ENCODE data around the gene HMG20B.

The HMG20B gene

GRCh38 chr19:3548606-3549005 lies 24.1 kb upstream of the HMG20B start:
- Histone ChIP-seq H3K4me3 (ENCODE audit: low read length) (no peak overlapping the region), H3K79me2 (ENCODE audit: low read length) (peaks cover 4% of the 10 kb centered on the region; the same call in 1 of the 2 replicates), H4K20me1 (ENCODE audit: insufficient read depth, low read length) (no peaks in the 10 kb centered on the region), H3K9me2 (replicated peaks; ENCODE audit: insufficient read depth, low read length) (no peaks in the 10 kb centered on the region), H2AFZ (ENCODE audit: low read length) (no peak overlapping the region), H3K27me3 (replicated peaks; ENCODE audit: insufficient read depth, low read length) (no peaks in the 10 kb centered on the region), H3K4me1 (ENCODE audit: low read length) (peaks cover 7% of the 10 kb centered on the region; the same call in 1 of the 2 replicates), H3F3A (ENCODE audit: insufficient read depth, low read length) (no peaks in the 10 kb centered on the region; the same call in 1 of the 2 replicates), H3K9ac (ENCODE audit: low read length) (no peak overlapping the region), H3K4me2 (ENCODE audit: low read depth, low read length) (no peak overlapping the region), H3K9me3 (replicated peaks; ENCODE audit: insufficient read depth, low read length) (no peaks in the 10 kb centered on the region), H3K36me3 (replicated peaks; ENCODE audit: insufficient read depth, low read length) (no peaks in the 10 kb centered on the region), H3K27ac (ENCODE audit: low read length) (no peak overlapping the region)
- no peak for DNase-seq
- TF ChIP-seq CTCF (IDR thresholded peaks at IDR 0.05; ENCODE audit: low read length) (no peak), EZH2phosphoT487 (IDR thresholded peaks at IDR 0.05; ENCODE audit: low read length) (no peak), EZH2 (optimal IDR thresholded peaks at IDR 0.05; ENCODE audit: low read depth, low read length) (no peak)

GRCh38 chr19:3549816-3550215 lies 22.9 kb upstream of the HMG20B start:
- H4K20me1 ChIP-seq (ENCODE audit: insufficient read depth, low read length), result no peaks in the 10 kb centered on the region
- peaks cover 7% of the 10 kb centered on the region; the same call in 1 of the 2 replicates for H3K4me1 ChIP-seq (ENCODE audit: low read length)
- H2AFZ ChIP-seq (ENCODE audit: low read length), result no peak overlapping the region
- peaks cover 8% of the 10 kb centered on the region for H3K79me2 ChIP-seq (ENCODE audit: low read length)
- no peaks in the 10 kb centered on the region for H3K9me2 ChIP-seq (replicated peaks; ENCODE audit: insufficient read depth, low read length)
- H3K4me3 ChIP-seq (ENCODE audit: low read length), result no peak overlapping the region
- no peak for DNase-seq
- H3F3A ChIP-seq (ENCODE audit: insufficient read depth, low read length), result no peaks in the 10 kb centered on the region; the same call in 1 of the 2 replicates
- no peaks in the 10 kb centered on the region for H3K9me3 ChIP-seq (replicated peaks; ENCODE audit: insufficient read depth, low read length)
- H3K4me2 ChIP-seq (ENCODE audit: low read depth, low read length), result no peak overlapping the region
- no peaks in the 10 kb centered on the region for H3K36me3 ChIP-seq (replicated peaks; ENCODE audit: insufficient read depth, low read length)
- TF ChIP-seq EZH2 (optimal IDR thresholded peaks at IDR 0.05; ENCODE audit: low read depth, low read length) (no peak), CTCF (IDR thresholded peaks at IDR 0.05; ENCODE audit: low read length) (no peak), EZH2phosphoT487 (IDR thresholded peaks at IDR 0.05; ENCODE audit: low read length) (no peak)
- H3K27ac ChIP-seq (ENCODE audit: low read length), result no peak overlapping the region
- H3K27me3 ChIP-seq (replicated peaks; ENCODE audit: insufficient read depth, low read length), result no peaks in the 10 kb centered on the region
- H3K9ac ChIP-seq (ENCODE audit: low read length), result no peak overlapping the region

- no peak for DNase-seq
- TF ChIP-seq EZH2 (optimal IDR thresholded peaks at IDR 0.05; ENCODE audit: low read depth, low read length) (no peak), CTCF (IDR thresholded peaks at IDR 0.05; ENCODE audit: low read length) (no peak), EZH2phosphoT487 (IDR thresholded peaks at IDR 0.05; ENCODE audit: low read length) (no peak)
- peaks cover 10% of the 10 kb centered on the region; the same call in 1 of the 2 replicates for H3K4me1 ChIP-seq (ENCODE audit: low read length)
- no peaks in the 10 kb centered on the region for H3K9me3 ChIP-seq (replicated peaks; ENCODE audit: insufficient read depth, low read length)
- no peak overlapping the region for H3K27ac ChIP-seq (ENCODE audit: low read length)
- no peaks in the 10 kb centered on the region for H3K27me3 ChIP-seq (replicated peaks; ENCODE audit: insufficient read depth, low read length)
- H3F3A ChIP-seq (ENCODE audit: insufficient read depth, low read length), result no peaks in the 10 kb centered on the region
- H3K36me3 ChIP-seq (replicated peaks; ENCODE audit: insufficient read depth, low read length), result no peaks in the 10 kb centered on the region
- H2AFZ ChIP-seq (ENCODE audit: low read length), result no peak overlapping the region
- no peaks in the 10 kb centered on the region for H4K20me1 ChIP-seq (ENCODE audit: insufficient read depth, low read length)
- H3K79me2 ChIP-seq (ENCODE audit: low read length), result peaks cover 19% of the 10 kb centered on the region
- H3K4me3 ChIP-seq (ENCODE audit: low read length), result no peak overlapping the region
- H3K4me2 ChIP-seq (ENCODE audit: low read depth, low read length), result no peak overlapping the region
- no peaks in the 10 kb centered on the region for H3K9me2 ChIP-seq (replicated peaks; ENCODE audit: insufficient read depth, low read length)
- H3K9ac ChIP-seq (ENCODE audit: low read length), result no peak overlapping the region
Observed at GRCh38 chr19:3550947-3551791, 21.6 kb upstream of the HMG20B start.
